ENCODE data around the gene TM4SF4. TPM values are rescaled to one million over a fixed set of nuclear protein-coding genes. Genes with fewer than 3 reads are reported as not detected.
A peak's percentile ranks its signal among the peaks of the same experiment; 100 is the strongest.

The TM4SF4 gene
- total and polyA plus RNA-seq, 2 donors (not counting 1 experiment from before 2014, with no cell fraction given), result 1.7 TPM

- Histone ChIP-seq H3K27me3 (ENCODE audit: control insufficient read depth, insufficient read depth, low read length) (no peaks in the 10 kb centered on the region), H3K4me2 (ENCODE audit: extremely low read depth, insufficient read depth, low read length) (no peak overlapping the region), H3K79me2 (ENCODE audit: control insufficient read depth, insufficient read depth, low read length) (no peaks in the 10 kb centered on the region), H3K4me3 (replicated peaks in 1 of 4; ENCODE audit: control extremely low read depth in 1 of 4, insufficient read depth in 1 of 4, low read depth in 3 of 4, low read length in 4 of 4) (no peak overlapping the region), H3K4me1 (ENCODE audit: control insufficient read depth, extremely low read depth, insufficient read depth, low read length) (peaks cover 37% of the 10 kb centered on the region), H2AFZ (ENCODE audit: low read length) (peak overlapping the region; percentile 35), H3K27ac (ENCODE audit: insufficient read depth, low read length) (no peak overlapping the region), H3K36me3 (ENCODE audit: control insufficient read depth, insufficient read depth, low read length) (no peaks in the 10 kb centered on the region), H3K9me3 (ENCODE audit: control insufficient read depth, insufficient read depth, low read depth, low read length) (no peaks in the 10 kb centered on the region), H3K9ac (ENCODE audit: insufficient read depth, low read length) (no peak overlapping the region), H4K20me1 (ENCODE audit: control insufficient read depth, extremely low read depth, insufficient read depth, low read length) (no peaks in the 10 kb centered on the region)
- TF ChIP-seq EZH2 (IDR thresholded peaks at IDR 0.05; ENCODE audit: low read length, missing control alignments), result no peak
- TF ChIP-seq, protein P1, sequence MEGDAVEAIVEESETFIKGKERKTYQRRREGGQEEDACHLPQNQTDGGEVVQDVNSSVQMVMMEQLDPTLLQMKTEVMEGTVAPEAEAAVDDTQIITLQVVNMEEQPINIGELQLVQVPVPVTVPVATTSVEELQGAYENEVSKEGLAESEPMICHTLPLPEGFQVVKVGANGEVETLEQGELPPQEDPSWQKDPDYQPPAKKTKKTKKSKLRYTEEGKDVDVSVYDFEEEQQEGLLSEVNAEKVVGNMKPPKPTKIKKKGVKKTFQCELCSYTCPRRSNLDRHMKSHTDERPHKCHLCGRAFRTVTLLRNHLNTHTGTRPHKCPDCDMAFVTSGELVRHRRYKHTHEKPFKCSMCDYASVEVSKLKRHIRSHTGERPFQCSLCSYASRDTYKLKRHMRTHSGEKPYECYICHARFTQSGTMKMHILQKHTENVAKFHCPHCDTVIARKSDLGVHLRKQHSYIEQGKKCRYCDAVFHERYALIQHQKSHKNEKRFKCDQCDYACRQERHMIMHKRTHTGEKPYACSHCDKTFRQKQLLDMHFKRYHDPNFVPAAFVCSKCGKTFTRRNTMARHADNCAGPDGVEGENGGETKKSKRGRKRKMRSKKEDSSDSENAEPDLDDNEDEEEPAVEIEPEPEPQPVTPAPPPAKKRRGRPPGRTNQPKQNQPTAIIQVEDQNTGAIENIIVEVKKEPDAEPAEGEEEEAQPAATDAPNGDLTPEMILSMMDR (conservative IDR thresholded peaks at IDR 0.05 in 1 of 2, IDR thresholded peaks at IDR 0.05 in 1 of 2; ENCODE audit: low read depth in 1 of 2, low read length in 2 of 2), result no peak
- no peak for DNase-seq (ENCODE audit: low read depth in 2 of 2)
These were observed 4.1 kb upstream of the TM4SF4 start for GRCh38 chr3:149470381-149470780.

- peak; percentile 76 to 78 for DNase-seq (ENCODE audit: low read depth in 2 of 2)
- Histone ChIP-seq H3K9me3 (ENCODE audit: control insufficient read depth, insufficient read depth, low read depth, low read length) (no peaks in the 10 kb centered on the region), H2AFZ (ENCODE audit: low read length) (no peak overlapping the region), H3K4me1 (ENCODE audit: control insufficient read depth, extremely low read depth, insufficient read depth, low read length) (peaks cover 25% of the 10 kb centered on the region), H3K36me3 (ENCODE audit: control insufficient read depth, insufficient read depth, low read length) (no peaks in the 10 kb centered on the region), H3K27me3 (ENCODE audit: control insufficient read depth, insufficient read depth, low read length) (no peaks in the 10 kb centered on the region), H3K4me2 (ENCODE audit: extremely low read depth, insufficient read depth, low read length) (no peak overlapping the region), H3K4me3 (replicated peaks in 1 of 4; ENCODE audit: control extremely low read depth in 1 of 4, insufficient read depth in 1 of 4, low read depth in 3 of 4, low read length in 4 of 4) (no peak overlapping the region), H3K9ac (ENCODE audit: insufficient read depth, low read length) (no peak overlapping the region), H4K20me1 (ENCODE audit: control insufficient read depth, extremely low read depth, insufficient read depth, low read length) (no peaks in the 10 kb centered on the region), H3K79me2 (ENCODE audit: control insufficient read depth, insufficient read depth, low read length) (no peaks in the 10 kb centered on the region), H3K27ac (ENCODE audit: insufficient read depth, low read length) (no peak overlapping the region)
- no peak for TF ChIP-seq EZH2 (IDR thresholded peaks at IDR 0.05; ENCODE audit: low read length, missing control alignments)
- TF ChIP-seq, protein P1 (conservative IDR thresholded peaks at IDR 0.05 in 1 of 2, IDR thresholded peaks at IDR 0.05 in 1 of 2; ENCODE audit: low read depth in 1 of 2, low read length in 2 of 2), result no peak
These were observed 2.3 kb upstream of the TM4SF4 start for GRCh38 chr3:149472030-149472797.

GRCh38 chr3:149473357-149474249 is 894 bp upstream of the TM4SF4 start:
- DNase-seq (ENCODE audit: low read depth in 2 of 2), result peak; percentile 74 to 87
- no peak overlapping the region for H2AFZ ChIP-seq (ENCODE audit: low read length)
- no peaks in the 10 kb centered on the region for H3K27me3 ChIP-seq (ENCODE audit: control insufficient read depth, insufficient read depth, low read length)
- TF ChIP-seq EZH2 (IDR thresholded peaks at IDR 0.05; ENCODE audit: low read length, missing control alignments), result no peak
- TF ChIP-seq, protein P1 (conservative IDR thresholded peaks at IDR 0.05 in 1 of 2, IDR thresholded peaks at IDR 0.05 in 1 of 2; ENCODE audit: low read depth in 1 of 2, low read length in 2 of 2), result no peak
- H3K4me1 ChIP-seq (ENCODE audit: control insufficient read depth, extremely low read depth, insufficient read depth, low read length), result peaks cover 22% of the 10 kb centered on the region
- no peaks in the 10 kb centered on the region for H3K9me3 ChIP-seq (ENCODE audit: control insufficient read depth, insufficient read depth, low read depth, low read length)
- H3K27ac ChIP-seq (ENCODE audit: insufficient read depth, low read length), result peak overlapping the region; percentile 7
- H3K9ac ChIP-seq (ENCODE audit: insufficient read depth, low read length), result no peak overlapping the region
- H3K79me2 ChIP-seq (ENCODE audit: control insufficient read depth, insufficient read depth, low read length), result no peaks in the 10 kb centered on the region
- no peaks in the 10 kb centered on the region for H4K20me1 ChIP-seq (ENCODE audit: control insufficient read depth, extremely low read depth, insufficient read depth, low read length)
- no peak overlapping the region for H3K4me2 ChIP-seq (ENCODE audit: extremely low read depth, insufficient read depth, low read length)
- no peak overlapping the region for H3K4me3 ChIP-seq (replicated peaks in 1 of 4; ENCODE audit: control extremely low read depth in 1 of 4, insufficient read depth in 1 of 4, low read depth in 3 of 4, low read length in 4 of 4)
- H3K36me3 ChIP-seq (ENCODE audit: control insufficient read depth, insufficient read depth, low read length), result no peaks in the 10 kb centered on the region
